ENCODE results near the gene NRAP.

DNA sequence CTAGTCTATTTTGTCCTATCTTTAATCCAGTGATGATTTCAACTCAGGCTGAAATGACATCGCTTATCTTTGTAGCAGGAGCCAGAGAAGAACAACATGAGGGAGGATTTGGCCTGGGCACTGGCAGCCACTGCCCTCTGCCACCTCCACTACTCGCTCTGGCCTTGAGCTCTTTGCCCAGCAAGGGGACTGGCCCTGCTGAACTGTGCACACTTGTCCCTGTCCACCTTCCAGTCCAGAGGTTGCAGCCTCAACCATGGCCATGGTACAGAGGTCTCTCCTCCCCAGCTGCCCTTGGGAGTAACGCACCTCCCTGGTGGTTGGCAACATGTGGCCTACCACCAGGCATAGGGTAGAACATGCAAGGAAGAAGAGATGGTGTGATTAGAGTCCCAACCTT is 102.6 kb downstream of the NRAP start:
- TF ChIP-seq, protein P1, sequence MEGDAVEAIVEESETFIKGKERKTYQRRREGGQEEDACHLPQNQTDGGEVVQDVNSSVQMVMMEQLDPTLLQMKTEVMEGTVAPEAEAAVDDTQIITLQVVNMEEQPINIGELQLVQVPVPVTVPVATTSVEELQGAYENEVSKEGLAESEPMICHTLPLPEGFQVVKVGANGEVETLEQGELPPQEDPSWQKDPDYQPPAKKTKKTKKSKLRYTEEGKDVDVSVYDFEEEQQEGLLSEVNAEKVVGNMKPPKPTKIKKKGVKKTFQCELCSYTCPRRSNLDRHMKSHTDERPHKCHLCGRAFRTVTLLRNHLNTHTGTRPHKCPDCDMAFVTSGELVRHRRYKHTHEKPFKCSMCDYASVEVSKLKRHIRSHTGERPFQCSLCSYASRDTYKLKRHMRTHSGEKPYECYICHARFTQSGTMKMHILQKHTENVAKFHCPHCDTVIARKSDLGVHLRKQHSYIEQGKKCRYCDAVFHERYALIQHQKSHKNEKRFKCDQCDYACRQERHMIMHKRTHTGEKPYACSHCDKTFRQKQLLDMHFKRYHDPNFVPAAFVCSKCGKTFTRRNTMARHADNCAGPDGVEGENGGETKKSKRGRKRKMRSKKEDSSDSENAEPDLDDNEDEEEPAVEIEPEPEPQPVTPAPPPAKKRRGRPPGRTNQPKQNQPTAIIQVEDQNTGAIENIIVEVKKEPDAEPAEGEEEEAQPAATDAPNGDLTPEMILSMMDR (IDR thresholded peaks at IDR 0.05): no peak
- TF ChIP-seq POLR2AphosphoS5 (IDR thresholded peaks at IDR 0.05) (no peak), EP300 (IDR thresholded peaks at IDR 0.05; ENCODE audit: low read depth) (no peak), POLR2A (IDR thresholded peaks at IDR 0.05) (no peak)

Data from transverse colon (tissue), 4 donors.